Smooth muscle cell of the coronary artery (primary cell): ENCODE measurements around the gene FOXB1. TPM values are rescaled to one million over a fixed set of nuclear protein-coding genes. Genes with fewer than 3 reads are reported as not detected.

Experiments
- total RNA-seq: library from RNA; depleted of rRNA; stranded (reverse); fragments of >200 nt; gene quantifications from 2 replicates; pipeline ENCODE4 v1.2.3, GENCODE V29; 2014; ENCODE audit warnings: low replicate concordance

FOXB1 gene
- not detected in 2 replicates for total RNA-seq

GRCh38 chr15:60004009-60004845 is at the start of gene FOXB1:
Gene FOXB1, plus strand, starts transcription at chr15:60004311. Its CDS starts 653 bp downstream, at chr15:60004964.

